Measurements from ENCODE around the gene SNX20.

Gene SNX20

DNA sequence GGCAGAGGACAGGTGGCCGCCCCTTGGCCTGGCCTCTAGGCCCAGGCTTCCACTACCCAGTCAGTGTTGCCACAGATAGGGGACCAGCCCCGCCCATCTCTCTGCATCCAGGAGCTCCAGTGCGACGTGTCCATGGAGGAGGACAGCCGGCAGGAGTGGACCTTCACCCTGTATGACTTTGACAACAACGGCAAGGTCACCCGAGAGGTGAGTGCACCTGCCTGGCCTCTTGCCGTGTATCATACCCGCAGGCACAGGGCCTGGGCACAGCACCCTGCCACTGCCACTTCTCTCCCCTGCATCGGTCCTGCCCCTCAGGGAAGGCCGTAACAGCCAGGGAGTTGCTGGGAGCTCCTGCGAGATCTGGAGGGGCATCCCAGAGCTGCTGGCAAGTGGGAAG is 55.7 kb downstream of the SNX20 start:
- no peak for TF ChIP-seq EZH2phosphoT487 (conservative IDR thresholded peaks at IDR 0.05; ENCODE audit: low read length)
- TF ChIP-seq, protein P1, sequence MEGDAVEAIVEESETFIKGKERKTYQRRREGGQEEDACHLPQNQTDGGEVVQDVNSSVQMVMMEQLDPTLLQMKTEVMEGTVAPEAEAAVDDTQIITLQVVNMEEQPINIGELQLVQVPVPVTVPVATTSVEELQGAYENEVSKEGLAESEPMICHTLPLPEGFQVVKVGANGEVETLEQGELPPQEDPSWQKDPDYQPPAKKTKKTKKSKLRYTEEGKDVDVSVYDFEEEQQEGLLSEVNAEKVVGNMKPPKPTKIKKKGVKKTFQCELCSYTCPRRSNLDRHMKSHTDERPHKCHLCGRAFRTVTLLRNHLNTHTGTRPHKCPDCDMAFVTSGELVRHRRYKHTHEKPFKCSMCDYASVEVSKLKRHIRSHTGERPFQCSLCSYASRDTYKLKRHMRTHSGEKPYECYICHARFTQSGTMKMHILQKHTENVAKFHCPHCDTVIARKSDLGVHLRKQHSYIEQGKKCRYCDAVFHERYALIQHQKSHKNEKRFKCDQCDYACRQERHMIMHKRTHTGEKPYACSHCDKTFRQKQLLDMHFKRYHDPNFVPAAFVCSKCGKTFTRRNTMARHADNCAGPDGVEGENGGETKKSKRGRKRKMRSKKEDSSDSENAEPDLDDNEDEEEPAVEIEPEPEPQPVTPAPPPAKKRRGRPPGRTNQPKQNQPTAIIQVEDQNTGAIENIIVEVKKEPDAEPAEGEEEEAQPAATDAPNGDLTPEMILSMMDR (IDR thresholded peaks at IDR 0.05; ENCODE audit: insufficient read depth, low read length, poor library complexity, severe bottlenecking): no peak
- Histone ChIP-seq H4K20me1 (ENCODE audit: low read depth, low read length) (no peaks in the 10 kb centered on the region), H3K4me3 (ENCODE audit: insufficient read depth, low read length, poor library complexity, severe bottlenecking) (no peak overlapping the region), H3K9ac (ENCODE audit: low read length) (no peak overlapping the region), H3K36me3 (ENCODE audit: low read length) (no peaks in the 10 kb centered on the region), H3K79me2 (ENCODE audit: insufficient read depth, low read length) (no peaks in the 10 kb centered on the region), H3F3A (ENCODE audit: insufficient read depth) (no peaks in the 10 kb centered on the region), H3K9me2 (replicated peaks; ENCODE audit: insufficient read depth, low read length) (no peaks in the 10 kb centered on the region), H2AFZ (ENCODE audit: low read depth, low read length, severe bottlenecking) (no peak overlapping the region), H3K27me3 (ENCODE audit: low read length) (no peaks in the 10 kb centered on the region), H3K27ac (ENCODE audit: low read depth, low read length) (no peak overlapping the region), H3K9me3 (ENCODE audit: insufficient read depth, low read length) (no peaks in the 10 kb centered on the region), H3K4me2 (ENCODE audit: low read depth, low read length, poor library complexity, severe bottlenecking) (no peak overlapping the region)

GRCh38 chr16:50624449-50624970 is 56.6 kb downstream of the SNX20 start:
- H3K9ac ChIP-seq (ENCODE audit: low read length): no peak overlapping the region
- no peak overlapping the region for H3K27ac ChIP-seq (ENCODE audit: low read depth, low read length)
- no peak overlapping the region for H3K4me3 ChIP-seq (ENCODE audit: insufficient read depth, low read length, poor library complexity, severe bottlenecking)
- no peaks in the 10 kb centered on the region for H3K36me3 ChIP-seq (ENCODE audit: low read length)
- no peaks in the 10 kb centered on the region for H3K79me2 ChIP-seq (ENCODE audit: insufficient read depth, low read length)
- H3K4me2 ChIP-seq (ENCODE audit: low read depth, low read length, poor library complexity, severe bottlenecking): no peak overlapping the region
- no peaks in the 10 kb centered on the region for H3F3A ChIP-seq (ENCODE audit: insufficient read depth)
- H3K27me3 ChIP-seq (ENCODE audit: low read length): no peaks in the 10 kb centered on the region
- no peak overlapping the region for H2AFZ ChIP-seq (ENCODE audit: low read depth, low read length, severe bottlenecking)
- H3K9me3 ChIP-seq (ENCODE audit: insufficient read depth, low read length): no peaks in the 10 kb centered on the region
- no peaks in the 10 kb centered on the region for H4K20me1 ChIP-seq (ENCODE audit: low read depth, low read length)
- H3K9me2 ChIP-seq (replicated peaks; ENCODE audit: insufficient read depth, low read length): no peaks in the 10 kb centered on the region
- TF ChIP-seq EZH2phosphoT487 (conservative IDR thresholded peaks at IDR 0.05; ENCODE audit: low read length): no peak
- TF ChIP-seq, protein P1 (IDR thresholded peaks at IDR 0.05; ENCODE audit: insufficient read depth, low read length, poor library complexity, severe bottlenecking): no peak

- Histone ChIP-seq H3K27ac (ENCODE audit: low read depth, low read length) (no peak overlapping the region), H3K9me3 (ENCODE audit: insufficient read depth, low read length) (no peaks in the 10 kb centered on the region), H3F3A (ENCODE audit: insufficient read depth) (no peaks in the 10 kb centered on the region), H3K9me2 (replicated peaks; ENCODE audit: insufficient read depth, low read length) (no peaks in the 10 kb centered on the region), H3K4me3 (ENCODE audit: insufficient read depth, low read length, poor library complexity, severe bottlenecking) (no peak overlapping the region), H3K79me2 (ENCODE audit: insufficient read depth, low read length) (no peaks in the 10 kb centered on the region), H3K27me3 (ENCODE audit: low read length) (no peaks in the 10 kb centered on the region), H3K4me2 (ENCODE audit: low read depth, low read length, poor library complexity, severe bottlenecking) (no peak overlapping the region), H3K9ac (ENCODE audit: low read length) (no peak overlapping the region), H4K20me1 (ENCODE audit: low read depth, low read length) (no peaks in the 10 kb centered on the region), H2AFZ (ENCODE audit: low read depth, low read length, severe bottlenecking) (no peak overlapping the region), H3K36me3 (ENCODE audit: low read length) (no peaks in the 10 kb centered on the region)
- no peak for TF ChIP-seq EZH2phosphoT487 (conservative IDR thresholded peaks at IDR 0.05; ENCODE audit: low read length)
- TF ChIP-seq, protein P1 (IDR thresholded peaks at IDR 0.05; ENCODE audit: insufficient read depth, low read length, poor library complexity, severe bottlenecking): no peak
Observed at GRCh38 chr16:50622643-50623369, 58.3 kb downstream of the SNX20 start.

All from SU-DHL-6 (cell line).